ENCODE data around the gene TAF4B. TPM values are rescaled to one million over a fixed set of nuclear protein-coding genes. Genes with fewer than 3 reads are reported as not detected.
A peak's percentile ranks its signal among the peaks of the same experiment; 100 is the strongest.

The TAF4B gene
- polyA plus RNA-seq, 1 of the 3 experiments (the other 2 are of a cell fraction), result 1.3 TPM

GRCh38 chr18:26383454-26384270 lies 157.4 kb downstream of the TAF4B start:
- Histone ChIP-seq H3K36me3 (replicated peaks in 1 of 2; ENCODE audit: control insufficient read depth in 1 of 2, insufficient read depth in 2 of 2, low read length in 1 of 2) (no peaks in the 10 kb centered on the region), H3F3A (replicated peaks; ENCODE audit: insufficient read depth) (no peaks in the 10 kb centered on the region), H3K9me3 (no peaks in the 10 kb centered on the region), H3K9me2 (no peaks in the 10 kb centered on the region), H3K4me3 (ENCODE audit: low read depth in 2 of 2, low read length in 1 of 2) (no peak overlapping the region), H4K20me1 (ENCODE audit: insufficient read depth) (no peaks in the 10 kb centered on the region), H3K27me3 (ENCODE audit: insufficient read depth) (no peaks in the 10 kb centered on the region), H2AFZ (ENCODE audit: low read depth) (peak overlapping the region; percentile 48; the same call in 1 of the 2 replicates), H3K4me1 (ENCODE audit: control insufficient read depth in 1 of 2, insufficient read depth in 2 of 2, low read depth in 1 of 2, low read length in 1 of 2) (peaks cover 0 to 5% of the 10 kb centered on the region in 2 experiments; a peak in 2 of 4 replicates), H3K27ac (ENCODE audit: low read depth in 2 of 2, low read length in 1 of 2) (no peak overlapping the region; a peak in 1 of 4 replicates), H3K4me2 (no peak overlapping the region), H3K9ac (no peak overlapping the region), H3K79me2 (ENCODE audit: insufficient read depth) (no peaks in the 10 kb centered on the region)
- 8% methylated on average over 2 of the region's 2 CpGs for WGBS (ENCODE audit: low lambda C conversion rate)
- TF ChIP-seq RAD21 (IDR thresholded peaks at IDR 0.05; ENCODE audit: low read length), result peak; percentile 80
- no peak for TF ChIP-seq NFIC (IDR thresholded peaks at IDR 0.05; ENCODE audit: borderline replicate concordance)
- TF ChIP-seq USF2 (IDR thresholded peaks at IDR 0.05; ENCODE audit: borderline replicate concordance, low read depth, low read length), result no peak
- TF ChIP-seq, protein P1, sequence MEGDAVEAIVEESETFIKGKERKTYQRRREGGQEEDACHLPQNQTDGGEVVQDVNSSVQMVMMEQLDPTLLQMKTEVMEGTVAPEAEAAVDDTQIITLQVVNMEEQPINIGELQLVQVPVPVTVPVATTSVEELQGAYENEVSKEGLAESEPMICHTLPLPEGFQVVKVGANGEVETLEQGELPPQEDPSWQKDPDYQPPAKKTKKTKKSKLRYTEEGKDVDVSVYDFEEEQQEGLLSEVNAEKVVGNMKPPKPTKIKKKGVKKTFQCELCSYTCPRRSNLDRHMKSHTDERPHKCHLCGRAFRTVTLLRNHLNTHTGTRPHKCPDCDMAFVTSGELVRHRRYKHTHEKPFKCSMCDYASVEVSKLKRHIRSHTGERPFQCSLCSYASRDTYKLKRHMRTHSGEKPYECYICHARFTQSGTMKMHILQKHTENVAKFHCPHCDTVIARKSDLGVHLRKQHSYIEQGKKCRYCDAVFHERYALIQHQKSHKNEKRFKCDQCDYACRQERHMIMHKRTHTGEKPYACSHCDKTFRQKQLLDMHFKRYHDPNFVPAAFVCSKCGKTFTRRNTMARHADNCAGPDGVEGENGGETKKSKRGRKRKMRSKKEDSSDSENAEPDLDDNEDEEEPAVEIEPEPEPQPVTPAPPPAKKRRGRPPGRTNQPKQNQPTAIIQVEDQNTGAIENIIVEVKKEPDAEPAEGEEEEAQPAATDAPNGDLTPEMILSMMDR (IDR thresholded peaks at IDR 0.05), result peak; percentile 88
- peak; percentile 75 for TF ChIP-seq SMC3 (IDR thresholded peaks at IDR 0.05; ENCODE audit: low read depth, low read length)
- TF ChIP-seq RFX5 (IDR thresholded peaks at IDR 0.05; ENCODE audit: low read length), result no peak
- TF ChIP-seq JUND (IDR thresholded peaks at IDR 0.05), result no peak
- TF ChIP-seq TCF12 (IDR thresholded peaks at IDR 0.05), result no peak
- no peak for TF ChIP-seq POLR2AphosphoS5 (IDR thresholded peaks at IDR 0.05; ENCODE audit: low read depth, low read length)
- TF ChIP-seq, protein P2, sequence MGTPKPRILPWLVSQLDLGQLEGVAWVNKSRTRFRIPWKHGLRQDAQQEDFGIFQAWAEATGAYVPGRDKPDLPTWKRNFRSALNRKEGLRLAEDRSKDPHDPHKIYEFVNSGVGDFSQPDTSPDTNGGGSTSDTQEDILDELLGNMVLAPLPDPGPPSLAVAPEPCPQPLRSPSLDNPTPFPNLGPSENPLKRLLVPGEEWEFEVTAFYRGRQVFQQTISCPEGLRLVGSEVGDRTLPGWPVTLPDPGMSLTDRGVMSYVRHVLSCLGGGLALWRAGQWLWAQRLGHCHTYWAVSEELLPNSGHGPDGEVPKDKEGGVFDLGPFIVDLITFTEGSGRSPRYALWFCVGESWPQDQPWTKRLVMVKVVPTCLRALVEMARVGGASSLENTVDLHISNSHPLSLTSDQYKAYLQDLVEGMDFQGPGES (IDR thresholded peaks at IDR 0.05; ENCODE audit: low read depth, low read length), result no peak
- peak; percentile 40 for DNase-seq
- POLR2A ChIA-PET, result interaction anchor here (1.4 kb wide), 2 partner anchors 164 to 274 kb away, joined by 6 read pairs; partner anchors contain the start of gene KCTD1
- CTCF ChIA-PET, result interaction anchor here (0.6 to 2.9 kb wide), 54 partner anchors 9 to 663 kb away, joined by 3 to 19 read pairs (median 4); partner anchors contain the start of gene KCTD1

- H3K4me1 ChIP-seq (ENCODE audit: control insufficient read depth in 1 of 2, insufficient read depth in 2 of 2, low read depth in 1 of 2, low read length in 1 of 2), result peaks cover 0 to 5% of the 10 kb centered on the region in 2 experiments; a peak in 2 of 4 replicates
- no peak overlapping the region for H3K9ac ChIP-seq
- H3K36me3 ChIP-seq (replicated peaks in 1 of 2; ENCODE audit: control insufficient read depth in 1 of 2, insufficient read depth in 2 of 2, low read length in 1 of 2), result no peaks in the 10 kb centered on the region
- no peak overlapping the region for H3K4me2 ChIP-seq
- no peak for TF ChIP-seq RFX5 (IDR thresholded peaks at IDR 0.05; ENCODE audit: low read length)
- H3K79me2 ChIP-seq (ENCODE audit: insufficient read depth), result no peaks in the 10 kb centered on the region
- H4K20me1 ChIP-seq (ENCODE audit: insufficient read depth), result no peaks in the 10 kb centered on the region
- no peak overlapping the region; a peak in 1 of 4 replicates for H3K27ac ChIP-seq (ENCODE audit: low read depth in 2 of 2, low read length in 1 of 2)
- H3K9me3 ChIP-seq, result no peaks in the 10 kb centered on the region
- no peaks in the 10 kb centered on the region for H3F3A ChIP-seq (replicated peaks; ENCODE audit: insufficient read depth)
- DNase-seq, result no peak
- no peaks in the 10 kb centered on the region for H3K9me2 ChIP-seq
- H2AFZ ChIP-seq (ENCODE audit: low read depth), result peak overlapping the region; percentile 45; the same call in 1 of the 2 replicates
- H3K4me3 ChIP-seq (ENCODE audit: low read depth in 2 of 2, low read length in 1 of 2), result no peak overlapping the region
- CTCF ChIA-PET, result interaction anchor here (1.4 to 1.7 kb wide), 2 partner anchors 162 to 613 kb away, joined by 3 to 7 read pairs; partner anchors contain the start of gene KCTD1
- POLR2A ChIA-PET, result no interaction called here
- H3K27me3 ChIP-seq (ENCODE audit: insufficient read depth), result no peaks in the 10 kb centered on the region
These were observed 159.8 kb downstream of the TAF4B start for GRCh38 chr18:26386002-26386401.

All from SK-N-SH (cell line).